ENCODE results near the gene ZNF446.
A peak's percentile ranks its signal among the peaks of the same experiment; 100 is the strongest.

ZNF446 gene

DNA sequence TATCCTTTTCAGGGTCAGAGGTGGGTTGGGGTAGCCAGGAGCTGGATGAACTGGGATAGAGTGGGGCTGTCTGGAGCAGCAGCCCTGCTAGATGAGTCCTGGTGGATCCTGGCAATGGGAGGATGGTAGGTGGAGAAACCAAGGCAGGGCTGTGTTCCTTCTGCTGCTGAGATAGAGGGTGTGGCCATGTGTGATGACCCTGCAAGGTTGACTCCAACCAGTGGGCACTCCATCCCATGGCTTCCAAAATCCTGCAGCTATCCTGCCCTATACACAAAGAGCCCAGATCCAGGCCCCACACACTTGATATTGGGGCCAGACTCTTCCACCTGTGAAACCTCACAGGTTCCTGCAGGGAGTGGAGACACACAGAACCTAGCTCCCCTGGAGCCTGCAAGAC lies 2.4 kb upstream of the ZNF446 start:
- no peak overlapping the region for H3K4me3 ChIP-seq (ENCODE audit: low read length)
- TF ChIP-seq CTCF (IDR thresholded peaks at IDR 0.05; ENCODE audit: insufficient read depth, low read depth, low read length, missing control alignments), result no peak
- DNase-seq (ENCODE audit: low read depth), result no peak

- DNase-seq (ENCODE audit: low read depth), result no peak
- H3K4me3 ChIP-seq (ENCODE audit: low read length), result no peak overlapping the region
- TF ChIP-seq CTCF (IDR thresholded peaks at IDR 0.05; ENCODE audit: insufficient read depth, low read depth, low read length, missing control alignments), result no peak
These were observed 1.7 kb upstream of the ZNF446 start for GRCh38 chr19:58474291-58474996.

GRCh38 chr19:58474997-58475713 lies 997 bp upstream of the ZNF446 start:
- DNase-seq (ENCODE audit: low read depth), result no peak
- TF ChIP-seq CTCF (IDR thresholded peaks at IDR 0.05; ENCODE audit: insufficient read depth, low read depth, low read length, missing control alignments), result no peak
- peak overlapping the region; percentile 75 for H3K4me3 ChIP-seq (ENCODE audit: low read length)

- TF ChIP-seq CTCF (IDR thresholded peaks at IDR 0.05; ENCODE audit: insufficient read depth, low read depth, low read length, missing control alignments), result no peak
- peak overlapping the region; percentile 75 for H3K4me3 ChIP-seq (ENCODE audit: low read length)
- DNase-seq (ENCODE audit: low read depth), result no peak
These were observed 405 bp downstream of the ZNF446 start for GRCh38 chr19:58476498-58477015.

DNA sequence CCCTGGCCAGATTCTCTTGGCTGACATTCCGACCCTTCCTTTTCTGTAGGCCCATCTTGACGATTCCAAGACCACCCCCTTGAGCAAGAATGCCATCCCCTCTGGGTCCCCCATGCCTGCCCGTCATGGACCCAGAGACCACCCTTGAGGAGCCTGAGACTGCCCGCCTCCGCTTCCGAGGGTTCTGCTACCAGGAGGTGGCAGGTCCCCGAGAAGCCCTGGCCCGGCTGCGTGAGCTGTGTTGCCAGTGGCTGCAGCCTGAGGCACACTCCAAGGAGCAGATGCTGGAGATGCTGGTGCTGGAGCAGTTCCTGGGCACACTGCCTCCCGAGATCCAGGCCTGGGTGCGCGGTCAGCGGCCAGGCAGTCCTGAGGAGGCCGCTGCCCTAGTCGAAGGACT lies 978 bp downstream of the ZNF446 start:
- DNase-seq (ENCODE audit: low read depth), result no peak
- no peak for TF ChIP-seq CTCF (IDR thresholded peaks at IDR 0.05; ENCODE audit: insufficient read depth, low read depth, low read length, missing control alignments)
- H3K4me3 ChIP-seq (ENCODE audit: low read length), result no peak overlapping the region

- H3K4me3 ChIP-seq (ENCODE audit: low read length), result no peak overlapping the region
- no peak for DNase-seq (ENCODE audit: low read depth)
- no peak for TF ChIP-seq CTCF (IDR thresholded peaks at IDR 0.05; ENCODE audit: insufficient read depth, low read depth, low read length, missing control alignments)
These were observed 1.7 kb downstream of the ZNF446 start for GRCh38 chr19:58477871-58478270.

All from epithelial cell of esophagus (primary cell).